Caco-2 (cell line): ENCODE measurements around the gene COG6. TPM values are rescaled to one million over a fixed set of nuclear protein-coding genes. Genes with fewer than 3 reads are reported as not detected.

Experiments
- BruUV-seq: library from RNA; stranded (reverse); fragments of 400-500 nt; replicated peaks from 2 replicates; lab custom pipeline; 2021; lab: Mats Ljungman, UMichigan
- CTCF ChIA-PET: fragments of 300-600 bp; sonication (Branson Sonifier 250); formaldehyde crosslinking; loops from one replicate; lab custom pipeline; 2022; ENCODE audit warnings: antibody characterized with exemption; lab: Charles Lee
- POLR2A ChIA-PET: fragments of 300-600 bp; sonication (Branson Sonifier 250); formaldehyde crosslinking; loops from one replicate; lab custom pipeline; 2022; ENCODE audit warnings: antibody characterized with exemption; lab: Charles Lee
- DNase-seq, 2 experiments: peaks; one replicate each; pipeline versions ENCODE4 v3.0.0 to v3.0.0-alpha.2; 2020 to 2022
- H3K27me3 ChIP-seq: replicated peaks from 2 replicates; pipeline ENCODE4 v1.6.0; 2011; ENCODE audit warnings: low read length; ENCODE audit not compliant: control insufficient read depth, insufficient read depth
- H3K36me3 ChIP-seq: 2 replicates; pipeline ENCODE4 v1.5.1; 2011; ENCODE audit warnings: low read length; ENCODE audit not compliant: control insufficient read depth, insufficient read depth
- H3K4me1 ChIP-seq: fragments of 250-450 bp; sonication (Bioruptor Pico); 2 replicates; pipeline ENCODE4 v1.5.1; 2020; ENCODE audit warnings: mild to moderate bottlenecking
- H3K4me3 ChIP-seq: 2 replicates; pipeline ENCODE4 v1.5.1; 2011; ENCODE audit warnings: low read depth, mild to moderate bottlenecking, control low read depth, low read length
- H3K9me3 ChIP-seq: fragments of 250-450 bp; sonication (Bioruptor Pico); 2 replicates; pipeline ENCODE4 v1.5.1; 2020; ENCODE audit warnings: mild to moderate bottlenecking, moderate library complexity
- H3K27ac Mint-ChIP-seq: one replicate; pipeline ENCODE4 v1.8.0; 2022; ENCODE audit warnings: mixed read lengths; ENCODE audit not compliant: unreplicated experiment
- H3K27me3 Mint-ChIP-seq: one replicate; pipeline ENCODE4 v1.8.0; 2022; ENCODE audit warnings: mixed read lengths; ENCODE audit not compliant: insufficient read depth, unreplicated experiment
- H3K36me3 Mint-ChIP-seq: one replicate; pipeline ENCODE4 v1.8.0; 2022; ENCODE audit warnings: mild to moderate bottlenecking, mixed read lengths; ENCODE audit not compliant: insufficient read depth, unreplicated experiment
- H3K4me1 Mint-ChIP-seq: one replicate; pipeline ENCODE4 v1.8.0; 2022; ENCODE audit warnings: low read depth, mixed read lengths; ENCODE audit not compliant: unreplicated experiment
- H3K4me3 Mint-ChIP-seq: one replicate; pipeline ENCODE4 v1.8.0; 2022; ENCODE audit warnings: mild to moderate bottlenecking, moderate library complexity, mixed read lengths; ENCODE audit not compliant: unreplicated experiment
- H3K9me3 Mint-ChIP-seq: one replicate; pipeline ENCODE4 v1.8.0; 2022; ENCODE audit warnings: mixed read lengths; ENCODE audit not compliant: unreplicated experiment
- CTCF ChIP-seq, 2 experiments: fragments of 200-600 bp in 1 of 2; IDR thresholded peaks; 1 replicate in 1 of 2; 2 replicates in 1 of 2; pipeline versions ENCODE4 v1.5.1 to v1.8.0; 2011 to 2022; ENCODE audit warnings: antibody characterized with exemption in 1 of 2, control low read depth in 1 of 2, inconsistent platforms in 1 of 2, low read depth in 1 of 2, low read length in 1 of 2, mild to moderate bottlenecking in 1 of 2, moderate library complexity in 1 of 2; ENCODE audit not compliant: insufficient read depth in 1 of 2, severe bottlenecking in 1 of 2, unreplicated experiment in 1 of 2
- intact Hi-C: fragments of 100-400 bp; cut with micrococcal nuclease; formaldehyde crosslinking; loops from one replicate; pipeline ENCODE4 v1.10.0; 2022; ENCODE audit not compliant: unreplicated experiment
- total RNA-seq: library from RNA; stranded (reverse); gene quantifications from 2 replicates; pipeline ENCODE4 v1.2.3, GENCODE V29; 2022

Gene COG6
- total RNA-seq, 1 experiment from 2014 or later, result 63.6 TPM

- no peaks in the 10 kb centered on the region for H3K4me1 ChIP-seq
- intact Hi-C loops, result no loop called here
- no peak overlapping the region for H3K4me3 Mint-ChIP-seq
- H3K27ac Mint-ChIP-seq, result no peak overlapping the region
- peaks cover 6% of the 10 kb centered on the region for H3K36me3 Mint-ChIP-seq
- no peak for TF ChIP-seq CTCF (IDR thresholded peaks at IDR 0.05; ENCODE audit: insufficient read depth in 1 of 2, low read depth in 1 of 2, low read length in 1 of 2, severe bottlenecking in 1 of 2, unreplicated experiment in 1 of 2)
- CTCF ChIA-PET, result no interaction called here
- DNase-seq, result no peak
- H3K4me1 Mint-ChIP-seq, result no peaks in the 10 kb centered on the region
- no peaks in the 10 kb centered on the region for H3K36me3 ChIP-seq
- H3K4me3 ChIP-seq, result no peak overlapping the region
- H3K27me3 ChIP-seq, result no peaks in the 10 kb centered on the region
- H3K9me3 ChIP-seq, result no peaks in the 10 kb centered on the region
- H3K9me3 Mint-ChIP-seq, result no peaks in the 10 kb centered on the region
- POLR2A ChIA-PET, result no interaction called here
- H3K27me3 Mint-ChIP-seq, result no peaks in the 10 kb centered on the region
- BruUV-seq, result no TSS peak
These were observed 15.0 kb downstream of the COG6 start for GRCh38 chr13:39670445-39670844.

GRCh38 chr13:39672378-39673132 lies 17.1 kb downstream of the COG6 start:
- H3K4me1 ChIP-seq, result 0 out of 2 replicates have a peak, but pooled peaks cover 7% of the 10 kb centered on the region
- no peaks in the 10 kb centered on the region for H3K27me3 Mint-ChIP-seq
- no peak overlapping the region for H3K27ac Mint-ChIP-seq
- H3K9me3 Mint-ChIP-seq, result no peaks in the 10 kb centered on the region
- no peaks in the 10 kb centered on the region for H3K4me1 Mint-ChIP-seq
- no peak for DNase-seq
- TF ChIP-seq CTCF (IDR thresholded peaks at IDR 0.05; ENCODE audit: insufficient read depth in 1 of 2, low read depth in 1 of 2, low read length in 1 of 2, severe bottlenecking in 1 of 2, unreplicated experiment in 1 of 2), result no peak
- no peak overlapping the region for H3K4me3 ChIP-seq
- intact Hi-C loops, result no loop called here
- H3K9me3 ChIP-seq, result no peaks in the 10 kb centered on the region
- BruUV-seq, result no TSS peak
- POLR2A ChIA-PET, result no interaction called here
- H3K36me3 ChIP-seq, result no peaks in the 10 kb centered on the region
- no peak overlapping the region for H3K4me3 Mint-ChIP-seq
- H3K36me3 Mint-ChIP-seq, result peaks cover 2% of the 10 kb centered on the region
- H3K27me3 ChIP-seq, result no peaks in the 10 kb centered on the region
- CTCF ChIA-PET, result no interaction called here

GRCh38 chr13:39675904-39676303 lies 20.4 kb downstream of the COG6 start:
- Mint-ChIP-seq H3K27me3 (no peaks in the 10 kb centered on the region), H3K9me3 (peaks cover 6% of the 10 kb centered on the region), H3K4me1 (peaks cover 3% of the 10 kb centered on the region), H3K27ac (no peak overlapping the region), H3K4me3 (no peak overlapping the region), H3K36me3 (peaks cover 18% of the 10 kb centered on the region)
- ChIA-PET POLR2A (no interaction called here), CTCF (no interaction called here)
- peaks cover 3% of the 10 kb centered on the region for H3K36me3 ChIP-seq
- no peak for TF ChIP-seq CTCF (IDR thresholded peaks at IDR 0.05; ENCODE audit: insufficient read depth in 1 of 2, low read depth in 1 of 2, low read length in 1 of 2, severe bottlenecking in 1 of 2, unreplicated experiment in 1 of 2)
- no TSS peak for BruUV-seq
- no peaks in the 10 kb centered on the region; the same call in 1 of the 2 replicates for H3K9me3 ChIP-seq
- H3K27me3 ChIP-seq, result no peaks in the 10 kb centered on the region
- no peak overlapping the region for H3K4me3 ChIP-seq
- H3K4me1 ChIP-seq, result peaks cover 9% of the 10 kb centered on the region; the same call in 1 of the 2 replicates
- intact Hi-C loops, result loop anchor here (1.0 kb wide), 2 partner anchors 60 to 531 kb away; no protein-coding TSS in a partner anchor
- no peak for DNase-seq
